GM10248 (cell line): ENCODE data around the gene WDHD1.

Source experiments
- CTCF ChIA-PET: fragments of 300-600 bp; sonication (Branson Sonifier 250); formaldehyde crosslinking; extraction: SDS; loops from one replicate; lab custom pipeline; 2021; ENCODE audit warnings: antibody characterized with exemption; lab: Yijun Ruan, JAX
- POLR2A ChIA-PET: fragments of 350-650 bp; sonication (Branson Sonifier 250); formaldehyde crosslinking; extraction: SDS; loops from one replicate; lab custom pipeline; 2020; ENCODE audit warnings: antibody characterized with exemption; lab: Yijun Ruan, JAX
- DNase-seq: peaks from one replicate; pipeline ENCODE4 v3.0.0; 2012; ENCODE audit errors: extremely low spot score
- CTCF ChIP-seq: IDR thresholded peaks from 2 replicates; pipeline ENCODE4 v1.5.1; 2012; ENCODE audit warnings: mild to moderate bottlenecking, low read depth; ENCODE audit errors: extremely low read depth, missing control alignments, control extremely low read depth

The WDHD1 gene

GRCh38 chr14:55054098-55054497 lies 27.2 kb upstream of the WDHD1 start:
- TF ChIP-seq CTCF: no peak
- ChIA-PET CTCF (interaction anchor here (1.5 to 2.0 kb wide), 3 partner anchors 9 to 16 kb away, joined by 4 to 10 read pairs (median 6); no protein-coding TSS in a partner anchor), POLR2A (interaction anchor here (0.7 kb wide), 1 partner anchor 25 kb away, joined by 9 read pairs; no protein-coding TSS in a partner anchor)

GRCh38 chr14:55053500-55053899 lies 26.6 kb upstream of the WDHD1 start:
- CTCF ChIA-PET: interaction anchor here (1.1 to 4.1 kb wide), 8 partner anchors 10 to 217 kb away, joined by 3 to 43 read pairs (median 6); partner anchors contain the start of gene GCH1
- TF ChIP-seq CTCF: no peak
- DNase-seq: no peak
- POLR2A ChIA-PET: interaction anchor here (1.2 kb wide), 1 partner anchor 19 kb away, joined by 3 read pairs; no protein-coding TSS in a partner anchor

More at GRCh38 chr14:55054098-55054497, 27.2 kb upstream of the WDHD1 start:
- no peak for DNase-seq

- DNase-seq: no peak
- no peak for TF ChIP-seq CTCF
- ChIA-PET POLR2A (interaction anchor here (1.2 kb wide), 1 partner anchor 20 kb away, joined by 3 read pairs; no protein-coding TSS in a partner anchor), CTCF (interaction anchor here (0.7 to 4.1 kb wide), 10 partner anchors 10 to 218 kb away, joined by 3 to 43 read pairs (median 6); partner anchors contain the start of genes GCH1, SOCS4 and WDHD1)
Observed at GRCh38 chr14:55053018-55053417, 26.1 kb upstream of the WDHD1 start.

- ChIA-PET CTCF (interaction anchor here (0.7 to 4.1 kb wide), 24 partner anchors 8 to 246 kb away, joined by 3 to 43 read pairs (median 8); partner anchors contain the start of genes GCH1, SOCS4 and WDHD1), POLR2A (interaction anchor here (0.6 to 1.2 kb wide), 2 partner anchors 13 to 20 kb away, joined by 3 read pairs; no protein-coding TSS in a partner anchor)
- TF ChIP-seq CTCF: no peak
- DNase-seq: peak; percentile 26
Observed at GRCh38 chr14:55052269-55052930, 25.5 kb upstream of the WDHD1 start.

GRCh38 chr14:55051423-55052268 lies 24.7 kb upstream of the WDHD1 start, which contains the start of gene MAPK1IP1L:
Gene MAPK1IP1L, plus strand, starts transcription at chr14:55051647. Its CDS starts 10,037 bp downstream, at chr14:55061684.
- peak; percentile 100 for TF ChIP-seq CTCF
- ChIA-PET CTCF (interaction anchor here (0.7 to 4.1 kb wide), 39 partner anchors 9 to 386 kb away, joined by 3 to 43 read pairs (median 5); partner anchors contain the start of genes SOCS4 and WDHD1), POLR2A (interaction anchor here (0.5 to 1.4 kb wide), 9 partner anchors 8 to 1440 kb away, joined by 3 to 7 read pairs (median 4); partner anchors contain the start of genes SOCS4 and WDHD1)
- DNase-seq: peak; percentile 95
